Fibroblast of skin of back (primary cell): ENCODE results near the gene CDK9.

Source experiments
- DNase-seq: peaks from one replicate; pipeline ENCODE4 v3.0.0-alpha.2; 2013

CDK9 gene

GRCh38 chr9:127803507-127804352 is 17.9 kb downstream of the CDK9 start:
- peak; percentile 64 for DNase-seq

GRCh38 chr9:127805620-127806019 is 19.8 kb downstream of the CDK9 start:
- peak; percentile 29 for DNase-seq

- DNase-seq, result no peak
Measured at GRCh38 chr9:127806871-127807270, 21.0 kb downstream of the CDK9 start.

- DNase-seq, result no peak
Measured at GRCh38 chr9:127808347-127809001, 22.6 kb downstream of the CDK9 start.

GRCh38 chr9:127809002-127809539 is 23.2 kb downstream of the CDK9 start:
- DNase-seq, result no peak

- peak; percentile 31 for DNase-seq
Measured at GRCh38 chr9:127809540-127810377, 23.9 kb downstream of the CDK9 start.

- DNase-seq, result no peak
Measured at GRCh38 chr9:127810378-127811187, 24.7 kb downstream of the CDK9 start.

GRCh38 chr9:127812011-127812410 is 26.2 kb downstream of the CDK9 start:
- no peak for DNase-seq

- no peak for DNase-seq
Measured at GRCh38 chr9:127812936-127813675, 27.3 kb downstream of the CDK9 start.

- no peak for DNase-seq
Measured at GRCh38 chr9:127813686-127814226, 27.9 kb downstream of the CDK9 start.

GRCh38 chr9:127814619-127815511 is 29.0 kb downstream of the CDK9 start:
- DNase-seq, result no peak

GRCh38 chr9:127815512-127816361 is 29.9 kb downstream of the CDK9 start:
- no peak for DNase-seq

GRCh38 chr9:127816362-127816725 is 30.5 kb downstream of the CDK9 start:
- no peak for DNase-seq

- DNase-seq, result no peak
Measured at GRCh38 chr9:127816728-127817127, 30.9 kb downstream of the CDK9 start.

- no peak for DNase-seq
Measured at GRCh38 chr9:127817881-127818434, 32.1 kb downstream of the CDK9 start.

- no peak for DNase-seq
Measured at GRCh38 chr9:127818574-127818973, 32.7 kb downstream of the CDK9 start.

GRCh38 chr9:127822108-127822507 is 36.3 kb downstream of the CDK9 start:
- DNase-seq, result no peak

GRCh38 chr9:127825319-127826051 is 39.7 kb downstream of the CDK9 start:
- DNase-seq, result no peak
